GM12892 (cell line): Measurements from ENCODE around the gene WDR4.
"Not testable (repeated sequence)": the region's sequence is repeated elsewhere in the genome, so short reads cannot be mapped to it uniquely, and the experiment has no call there.

Experiments
- POLR2A ChIP-seq: IDR thresholded peaks from 2 replicates; pipeline ENCODE4 v1.6.1; 2011; ENCODE audit warnings: low read depth, low read length, control low read depth
- POLR2AphosphoS5 ChIP-seq: IDR thresholded peaks from 2 replicates; pipeline ENCODE4 v1.6.1; 2011; ENCODE audit warnings: low read depth, low read length, control low read depth
- TAF1 ChIP-seq: IDR thresholded peaks from 2 replicates; pipeline ENCODE4 v1.6.1; 2011; ENCODE audit warnings: low read depth, mild to moderate bottlenecking, control low read depth, low read length, borderline replicate concordance

GRCh38 chr21:42875811-42876210, 3.5 kb downstream of the WDR4 start:
- TF ChIP-seq POLR2AphosphoS5, POLR2A, TAF1: not testable (repeated sequence)
